Mesothelial cell of epicardium (in vitro differentiated cells): ENCODE data around the gene GRK2. TPM values are rescaled to one million over a fixed set of nuclear protein-coding genes. Genes with fewer than 3 reads are reported as not detected.

Experiments used
- DNase-seq, 2 experiments: peaks; one replicate each; pipeline ENCODE4 v3.0.0; 2021; ENCODE audit warnings: low spot score in 2 of 2; ENCODE audit not compliant: unreplicated experiment in 2 of 2
- H3K27ac Mint-ChIP-seq: 2 replicates; pipeline ENCODE4 v1.8.0; 2021; ENCODE audit warnings: mixed read lengths
- H3K27me3 Mint-ChIP-seq: 2 replicates; pipeline ENCODE4 v1.8.0; 2021; ENCODE audit warnings: low read depth, mixed read lengths
- H3K36me3 Mint-ChIP-seq: 2 replicates; pipeline ENCODE4 v1.8.0; 2021; ENCODE audit warnings: mixed read lengths
- H3K4me1 Mint-ChIP-seq: 2 replicates; pipeline ENCODE4 v1.8.0; 2021; ENCODE audit warnings: mixed read lengths
- H3K4me3 Mint-ChIP-seq: 2 replicates; pipeline ENCODE4 v1.8.0; 2021; ENCODE audit warnings: mild to moderate bottlenecking, moderate library complexity, mixed read lengths
- H3K9me3 Mint-ChIP-seq: 2 replicates; pipeline ENCODE4 v1.8.0; 2021; ENCODE audit warnings: mixed read lengths
- CTCF ChIP-seq: fragments of 200-600 bp; sonication (generic); IDR thresholded peaks from one replicate; pipeline ENCODE4 v1.5.0; 2021; ENCODE audit warnings: antibody characterized with exemption; ENCODE audit not compliant: unreplicated experiment
- total RNA-seq: library from RNA; stranded (reverse); gene quantifications from 3 replicates; pipeline ENCODE4 v1.2.1, GENCODE V29; 2021

The GRK2 gene
- total RNA-seq, 1 donor from 2014 or later = 46.4 TPM

DNA sequence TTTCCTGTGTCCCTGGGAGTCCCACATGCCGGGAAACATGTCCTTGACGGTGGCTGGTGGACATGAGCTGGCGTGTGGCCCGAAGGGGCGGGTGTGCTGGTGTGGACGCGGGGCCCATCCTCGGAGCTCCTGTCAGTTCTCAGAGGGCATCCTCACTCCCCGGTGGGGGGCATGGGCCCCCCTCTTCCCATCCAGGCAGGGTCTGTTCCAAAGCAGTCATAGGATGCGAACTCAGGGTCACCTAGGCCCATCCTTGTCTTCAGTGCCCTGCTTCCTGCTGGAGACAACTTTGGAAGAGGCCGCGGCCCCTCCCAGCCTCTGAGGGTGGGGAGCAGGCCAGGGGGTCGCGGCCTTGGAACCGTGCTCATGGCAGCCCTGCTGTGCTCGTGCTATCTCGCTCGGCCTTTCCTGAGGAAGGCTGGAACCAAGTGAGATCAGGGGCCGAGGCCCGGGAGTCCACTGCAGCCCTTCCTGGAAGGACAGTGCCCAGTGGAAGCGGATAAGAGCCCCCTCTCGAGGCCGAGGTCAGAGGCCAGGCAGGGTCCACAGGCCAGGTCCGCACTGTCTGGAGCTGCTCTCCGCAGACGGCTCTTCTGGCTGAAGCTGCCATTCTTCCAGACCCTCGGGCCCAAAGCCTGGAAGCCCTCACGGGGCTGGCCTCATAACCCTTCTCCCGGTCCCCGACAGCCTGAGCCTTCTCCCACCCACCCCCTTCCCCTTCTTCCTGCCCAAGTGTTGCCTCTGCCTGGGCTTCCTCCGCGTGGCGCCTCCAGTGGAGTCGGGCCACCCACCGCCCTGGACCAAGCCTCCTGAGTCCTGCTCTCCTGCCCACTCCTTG, 8.7 kb downstream of the GRK2 start:
- Mint-ChIP-seq H3K4me3 (no peak overlapping the region), H3K36me3 (peaks cover 5% of the 10 kb centered on the region), H3K4me1 (peaks cover 14% of the 10 kb centered on the region), H3K9me3 (no peaks in the 10 kb centered on the region), H3K27ac (no peak overlapping the region), H3K27me3 (no peaks in the 10 kb centered on the region)
- no peak for DNase-seq
- TF ChIP-seq CTCF = no peak

GRCh38 chr11:67275606-67276409, 9.5 kb downstream of the GRK2 start:
- no peak for TF ChIP-seq CTCF
- Mint-ChIP-seq H3K27ac (no peak overlapping the region), H3K27me3 (no peaks in the 10 kb centered on the region), H3K4me1 (peaks cover 6% of the 10 kb centered on the region), H3K9me3 (no peaks in the 10 kb centered on the region), H3K36me3 (peaks cover 5% of the 10 kb centered on the region), H3K4me3 (no peak overlapping the region)
- no peak for DNase-seq

DNA sequence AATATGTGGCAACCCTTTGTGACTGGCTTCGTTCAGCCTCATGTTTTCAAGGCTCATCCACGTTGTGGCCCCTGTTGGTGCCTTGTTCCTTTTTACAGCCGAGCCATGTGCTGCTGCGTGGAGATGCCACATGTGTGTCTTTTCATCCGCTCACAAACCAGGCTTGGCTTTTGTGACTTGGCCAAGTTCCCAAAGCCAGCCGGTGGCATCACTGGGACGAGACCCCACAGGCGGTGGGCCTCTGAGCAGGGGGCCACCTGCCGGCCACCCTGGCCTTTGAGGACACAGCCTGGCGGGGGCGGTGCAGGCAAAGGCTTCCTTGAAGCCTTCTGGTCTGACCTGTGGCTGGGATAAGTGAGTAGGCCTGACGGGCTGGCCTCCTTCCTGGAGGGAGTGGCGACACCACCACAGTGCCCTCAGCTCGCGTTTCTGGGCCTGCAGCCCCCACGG, 10.5 kb downstream of the GRK2 start:
- Mint-ChIP-seq H3K27ac (no peak overlapping the region), H3K36me3 (peaks cover 5% of the 10 kb centered on the region), H3K27me3 (no peaks in the 10 kb centered on the region), H3K9me3 (no peaks in the 10 kb centered on the region), H3K4me3 (no peak overlapping the region), H3K4me1 (no peaks in the 10 kb centered on the region)
- TF ChIP-seq CTCF = no peak
- no peak for DNase-seq

DNA sequence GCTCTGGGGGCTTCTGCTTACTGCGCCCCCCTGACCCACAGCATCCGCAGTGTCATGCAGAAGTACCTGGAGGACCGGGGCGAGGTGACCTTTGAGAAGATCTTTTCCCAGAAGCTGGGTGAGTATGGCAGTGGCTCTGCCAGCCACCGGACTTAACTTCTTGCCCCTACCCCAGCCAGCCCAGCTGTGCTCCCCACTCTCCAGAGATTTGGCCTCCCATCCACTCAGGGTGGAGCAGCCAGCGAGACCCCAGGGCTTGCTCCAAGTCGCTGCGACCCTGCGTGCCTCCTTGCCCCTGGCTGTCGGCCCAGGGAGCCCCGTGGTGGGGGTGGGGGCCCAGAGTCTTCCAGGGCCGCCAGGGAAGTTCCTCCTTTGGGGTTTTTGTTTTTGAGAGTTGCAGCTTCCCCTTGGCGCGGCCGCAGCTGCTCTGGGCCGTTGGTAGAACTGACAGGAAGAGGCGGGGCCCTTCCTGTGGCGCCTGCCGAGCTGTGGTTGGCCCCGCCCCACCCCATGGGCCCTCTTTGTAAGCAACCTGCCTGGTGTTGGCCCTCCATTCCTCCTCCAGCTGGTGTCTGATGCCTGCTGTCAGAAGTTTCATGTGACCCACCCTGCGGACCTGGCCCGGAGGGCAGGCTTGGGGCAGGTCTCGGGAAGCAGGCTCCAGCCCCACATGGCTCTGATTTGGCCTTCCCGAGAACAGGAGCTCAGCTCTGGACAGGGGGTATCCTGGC, 11.1 kb downstream of the GRK2 start:
- Mint-ChIP-seq H3K27ac (no peak overlapping the region), H3K27me3 (no peaks in the 10 kb centered on the region)
- no peak for TF ChIP-seq CTCF

GRCh38 chr11:67278135-67278938, 12.1 kb downstream of the GRK2 start:
- H3K4me3 Mint-ChIP-seq = no peak overlapping the region
- H3K9me3 Mint-ChIP-seq = no peaks in the 10 kb centered on the region
- TF ChIP-seq CTCF = no peak
- no peaks in the 10 kb centered on the region for H3K27me3 Mint-ChIP-seq
- H3K4me1 Mint-ChIP-seq = no peaks in the 10 kb centered on the region
- H3K36me3 Mint-ChIP-seq = peaks cover 8% of the 10 kb centered on the region
- DNase-seq = no peak
- no peak overlapping the region for H3K27ac Mint-ChIP-seq

More for the DNA sequence above, 11.1 kb downstream of the GRK2 start:
- Mint-ChIP-seq H3K36me3 (peaks cover 6% of the 10 kb centered on the region), H3K4me3 (no peak overlapping the region), H3K4me1 (no peaks in the 10 kb centered on the region), H3K9me3 (no peaks in the 10 kb centered on the region)
- no peak for DNase-seq
